PC-3 (cell line): ENCODE measurements around the gene EPHA7.

Experiments
- EZH2 ChIP-seq: fragments of 300-600 bp; sonication (generic); IDR thresholded peaks from one replicate; pipeline ENCODE4 v1.6.1; 2017; ENCODE audit warnings: antibody characterized with exemption, mild to moderate bottlenecking, low read length; ENCODE audit not compliant: unreplicated experiment
- EZH2phosphoT487 ChIP-seq: fragments of 300-600 bp; sonication (generic); IDR thresholded peaks from 2 replicates; pipeline ENCODE4 v1.6.1; 2018; ENCODE audit warnings: mild to moderate bottlenecking, antibody characterized with exemption, low read length, borderline replicate concordance
- TF ChIP-seq, protein P1 (sequence below): fragments of 300-600 bp; sonication (generic); conservative IDR thresholded peaks from 2 replicates; pipeline ENCODE4 v1.5.1; 2017; ENCODE audit warnings: antibody characterized with exemption, low read depth, mild to moderate bottlenecking, low read length

DNA sequence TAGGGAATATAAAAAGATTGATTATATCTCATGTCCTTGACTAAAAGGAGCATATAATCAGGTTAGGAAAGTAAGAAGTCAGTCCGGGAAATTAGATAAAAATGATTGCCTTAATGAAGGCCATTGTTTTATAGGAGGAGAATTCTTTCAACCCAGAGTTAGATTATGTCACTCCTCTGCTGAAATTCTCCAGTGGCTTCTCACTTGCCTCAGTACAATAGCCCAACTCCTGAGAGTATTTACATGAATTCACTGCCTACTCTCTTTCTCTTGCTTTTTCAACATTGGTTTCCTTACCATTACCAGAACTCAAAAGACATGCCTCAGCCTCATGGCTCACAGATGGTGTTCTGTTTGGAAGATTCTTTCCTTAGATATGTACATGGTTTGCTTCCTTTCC is 114.9 kb downstream of the EPHA7 start:
- TF ChIP-seq, protein P1, sequence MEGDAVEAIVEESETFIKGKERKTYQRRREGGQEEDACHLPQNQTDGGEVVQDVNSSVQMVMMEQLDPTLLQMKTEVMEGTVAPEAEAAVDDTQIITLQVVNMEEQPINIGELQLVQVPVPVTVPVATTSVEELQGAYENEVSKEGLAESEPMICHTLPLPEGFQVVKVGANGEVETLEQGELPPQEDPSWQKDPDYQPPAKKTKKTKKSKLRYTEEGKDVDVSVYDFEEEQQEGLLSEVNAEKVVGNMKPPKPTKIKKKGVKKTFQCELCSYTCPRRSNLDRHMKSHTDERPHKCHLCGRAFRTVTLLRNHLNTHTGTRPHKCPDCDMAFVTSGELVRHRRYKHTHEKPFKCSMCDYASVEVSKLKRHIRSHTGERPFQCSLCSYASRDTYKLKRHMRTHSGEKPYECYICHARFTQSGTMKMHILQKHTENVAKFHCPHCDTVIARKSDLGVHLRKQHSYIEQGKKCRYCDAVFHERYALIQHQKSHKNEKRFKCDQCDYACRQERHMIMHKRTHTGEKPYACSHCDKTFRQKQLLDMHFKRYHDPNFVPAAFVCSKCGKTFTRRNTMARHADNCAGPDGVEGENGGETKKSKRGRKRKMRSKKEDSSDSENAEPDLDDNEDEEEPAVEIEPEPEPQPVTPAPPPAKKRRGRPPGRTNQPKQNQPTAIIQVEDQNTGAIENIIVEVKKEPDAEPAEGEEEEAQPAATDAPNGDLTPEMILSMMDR: no peak
- TF ChIP-seq EZH2phosphoT487 (no peak), EZH2 (no peak)
